PC-3 (cell line): ENCODE results near the gene MAFB. TPM values are rescaled to one million over a fixed set of nuclear protein-coding genes. Genes with fewer than 3 reads are reported as not detected.

Source experiments
- ATAC-seq: fragments of 200-7000 bp; cut with Tn5 transposase; 2 replicates; pipeline ENCODE4 v1.9.1; 2020; ENCODE audit warnings: mild to moderate bottlenecking, moderate library complexity
- BruUV-seq: library from RNA; stranded (reverse); fragments of 400-500 nt; replicated peaks from 2 replicates; lab custom pipeline; 2021; lab: Mats Ljungman, UMichigan
- CTCF ChIA-PET: fragments of 300-600 bp; sonication (Branson Sonifier 250); formaldehyde crosslinking; loops from one replicate; lab custom pipeline; 2022; ENCODE audit warnings: antibody characterized with exemption; lab: Charles Lee
- POLR2A ChIA-PET: fragments of 300-600 bp; sonication (Branson Sonifier 250); formaldehyde crosslinking; loops from one replicate; lab custom pipeline; 2022; ENCODE audit warnings: antibody characterized with exemption; ENCODE audit not compliant: unreplicated experiment; lab: Charles Lee
- DNase-seq: peaks from one replicate; pipeline ENCODE4 v3.0.0-alpha.2; 2015
- H2AFZ ChIP-seq: fragments of 300-600 bp; sonication (generic); 2 replicates; pipeline ENCODE4 v1.6.0; 2016; ENCODE audit warnings: antibody characterized with exemption, low read length
- H3F3A ChIP-seq: fragments of 300-600 bp; sonication (generic); one replicate; pipeline ENCODE4 v1.6.0; 2017; ENCODE audit warnings: antibody characterized with exemption, low read length, control low read depth, mild to moderate bottlenecking; ENCODE audit not compliant: unreplicated experiment
- H3K27ac ChIP-seq: fragments of 300-600 bp; sonication (generic); 2 replicates; pipeline ENCODE4 v1.5.1; 2016; ENCODE audit warnings: mild to moderate bottlenecking, low read length
- H3K27me3 ChIP-seq: fragments of 300-600 bp; sonication (generic); 2 replicates; pipeline ENCODE4 v1.6.1; 2016; ENCODE audit warnings: low read length, mixed read lengths
- H3K36me3 ChIP-seq: fragments of 300-600 bp; sonication (generic); 2 replicates; pipeline ENCODE4 v1.6.1; 2016; ENCODE audit warnings: low read depth, mixed run types, low read length, mixed read lengths
- H3K4me1 ChIP-seq: fragments of 300-600 bp; sonication (generic); 2 replicates; pipeline ENCODE4 v1.5.1; 2016; ENCODE audit warnings: low read length; ENCODE audit not compliant: insufficient read depth
- H3K4me2 ChIP-seq: fragments of 300-600 bp; sonication (generic); 2 replicates; pipeline ENCODE4 v1.6.0; 2016; ENCODE audit warnings: low read length
- H3K4me3 ChIP-seq: fragments of 300-600 bp; sonication (generic); 2 replicates; pipeline ENCODE4 v1.5.1; 2016; ENCODE audit warnings: mild to moderate bottlenecking, low read length, mixed read lengths
- H3K79me2 ChIP-seq: fragments of 300-600 bp; sonication (generic); 2 replicates; pipeline ENCODE4 v1.6.1; 2017; ENCODE audit warnings: low read length, mixed read lengths
- H3K9ac ChIP-seq: fragments of 300-600 bp; sonication (generic); 2 replicates; pipeline ENCODE4 v1.6.0; 2016; ENCODE audit warnings: mild to moderate bottlenecking, low read length
- H3K9me2 ChIP-seq: fragments of 300-600 bp; sonication (generic); replicated peaks from 2 replicates; pipeline ENCODE4 v1.6.1; 2016; ENCODE audit warnings: mixed run types, low read length, mixed read lengths
- H3K9me3 ChIP-seq: fragments of 300-600 bp; sonication (generic); 2 replicates; pipeline ENCODE4 v1.6.1; 2016; ENCODE audit warnings: low read length, mixed read lengths
- H4K20me1 ChIP-seq: fragments of 300-600 bp; sonication (generic); 2 replicates; pipeline ENCODE4 v1.6.1; 2016; ENCODE audit warnings: low read length, mixed read lengths
- EZH2 ChIP-seq: fragments of 300-600 bp; sonication (generic); IDR thresholded peaks from one replicate; pipeline ENCODE4 v1.6.1; 2017; ENCODE audit warnings: antibody characterized with exemption, mild to moderate bottlenecking, low read length; ENCODE audit not compliant: unreplicated experiment
- EZH2phosphoT487 ChIP-seq: fragments of 300-600 bp; sonication (generic); IDR thresholded peaks from 2 replicates; pipeline ENCODE4 v1.6.1; 2018; ENCODE audit warnings: mild to moderate bottlenecking, antibody characterized with exemption, low read length, borderline replicate concordance
- intact Hi-C: fragments of 100-400 bp; cut with micrococcal nuclease; formaldehyde crosslinking; loops from 2 replicates; pipeline ENCODE4 v1.9.0; 2023
- total RNA-seq: library from RNA; depleted of rRNA; stranded (reverse); fragments of >200 nt; gene quantifications from 2 replicates; pipeline ENCODE4 v1.2.3, GENCODE V29; 2014
- TF ChIP-seq, protein P1 (sequence below): fragments of 300-600 bp; sonication (generic); conservative IDR thresholded peaks from 2 replicates; pipeline ENCODE4 v1.5.1; 2017; ENCODE audit warnings: antibody characterized with exemption, low read depth, mild to moderate bottlenecking, low read length

The MAFB gene
- total RNA-seq, 1 experiment from 2014 or later: 0.04 TPM

- CTCF ChIA-PET: no interaction called here
- BruUV-seq: no TSS peak
- Histone ChIP-seq H3K9me2 (no peaks in the 10 kb centered on the region), H3K36me3 (no peaks in the 10 kb centered on the region), H4K20me1 (no peaks in the 10 kb centered on the region), H3K79me2 (no peaks in the 10 kb centered on the region), H3K27me3 (no peaks in the 10 kb centered on the region), H3K4me2 (no peak overlapping the region), H3K27ac (no peak overlapping the region), H2AFZ (no peak overlapping the region), H3F3A (no peaks in the 10 kb centered on the region), H3K4me1 (no peaks in the 10 kb centered on the region), H3K9ac (no peak overlapping the region), H3K9me3 (no peaks in the 10 kb centered on the region), H3K4me3 (no peak overlapping the region)
- no peak for DNase-seq
- TF ChIP-seq EZH2phosphoT487 (no peak), EZH2 (no peak)
- TF ChIP-seq, protein P1, sequence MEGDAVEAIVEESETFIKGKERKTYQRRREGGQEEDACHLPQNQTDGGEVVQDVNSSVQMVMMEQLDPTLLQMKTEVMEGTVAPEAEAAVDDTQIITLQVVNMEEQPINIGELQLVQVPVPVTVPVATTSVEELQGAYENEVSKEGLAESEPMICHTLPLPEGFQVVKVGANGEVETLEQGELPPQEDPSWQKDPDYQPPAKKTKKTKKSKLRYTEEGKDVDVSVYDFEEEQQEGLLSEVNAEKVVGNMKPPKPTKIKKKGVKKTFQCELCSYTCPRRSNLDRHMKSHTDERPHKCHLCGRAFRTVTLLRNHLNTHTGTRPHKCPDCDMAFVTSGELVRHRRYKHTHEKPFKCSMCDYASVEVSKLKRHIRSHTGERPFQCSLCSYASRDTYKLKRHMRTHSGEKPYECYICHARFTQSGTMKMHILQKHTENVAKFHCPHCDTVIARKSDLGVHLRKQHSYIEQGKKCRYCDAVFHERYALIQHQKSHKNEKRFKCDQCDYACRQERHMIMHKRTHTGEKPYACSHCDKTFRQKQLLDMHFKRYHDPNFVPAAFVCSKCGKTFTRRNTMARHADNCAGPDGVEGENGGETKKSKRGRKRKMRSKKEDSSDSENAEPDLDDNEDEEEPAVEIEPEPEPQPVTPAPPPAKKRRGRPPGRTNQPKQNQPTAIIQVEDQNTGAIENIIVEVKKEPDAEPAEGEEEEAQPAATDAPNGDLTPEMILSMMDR: no peak
- ATAC-seq: no peak
- POLR2A ChIA-PET: no interaction called here
- intact Hi-C loops: no loop called here
These were observed 22.7 kb downstream of the MAFB start for GRCh38 chr20:40666336-40666735.

- CTCF ChIA-PET: no interaction called here
- H3K27me3 ChIP-seq: no peaks in the 10 kb centered on the region
- TF ChIP-seq EZH2 (no peak), EZH2phosphoT487 (no peak)
- TF ChIP-seq, protein P1: no peak
- H3K4me3 ChIP-seq: no peak overlapping the region
- no TSS peak for BruUV-seq
- H3K9me2 ChIP-seq: no peaks in the 10 kb centered on the region
- H3K79me2 ChIP-seq: no peaks in the 10 kb centered on the region
- H3K9me3 ChIP-seq: no peaks in the 10 kb centered on the region
- no peak for DNase-seq
- no peaks in the 10 kb centered on the region for H4K20me1 ChIP-seq
- H2AFZ ChIP-seq: no peak overlapping the region
- H3K36me3 ChIP-seq: no peaks in the 10 kb centered on the region
- intact Hi-C loops: no loop called here
- H3K27ac ChIP-seq: no peak overlapping the region
- H3K9ac ChIP-seq: no peak overlapping the region
- H3K4me2 ChIP-seq: no peak overlapping the region
- H3K4me1 ChIP-seq: no peaks in the 10 kb centered on the region
- no peaks in the 10 kb centered on the region for H3F3A ChIP-seq
- POLR2A ChIA-PET: no interaction called here
- no peak for ATAC-seq
These were observed 24.1 kb downstream of the MAFB start for GRCh38 chr20:40664891-40665290.

GRCh38 chr20:40663991-40664880 lies 24.8 kb downstream of the MAFB start:
- Histone ChIP-seq H4K20me1 (no peaks in the 10 kb centered on the region), H3K4me2 (no peak overlapping the region), H3K4me1 (no peaks in the 10 kb centered on the region), H3K79me2 (no peaks in the 10 kb centered on the region), H3K4me3 (no peak overlapping the region), H3K9me2 (no peaks in the 10 kb centered on the region), H3F3A (no peaks in the 10 kb centered on the region), H3K9me3 (no peaks in the 10 kb centered on the region), H3K36me3 (no peaks in the 10 kb centered on the region), H2AFZ (no peak overlapping the region), H3K27me3 (no peaks in the 10 kb centered on the region), H3K9ac (no peak overlapping the region), H3K27ac (no peak overlapping the region)
- intact Hi-C loops: no loop called here
- TF ChIP-seq, protein P1: no peak
- no peak for TF ChIP-seq EZH2phosphoT487
- no peak for TF ChIP-seq EZH2
- CTCF ChIA-PET: no interaction called here
- no TSS peak for BruUV-seq
- no peak for ATAC-seq
- peak; percentile 4 for DNase-seq
- POLR2A ChIA-PET: no interaction called here
